GM19324 (cell line): Measurements from ENCODE around the gene DOCK1.

ENCODE experiments used
- ATAC-seq: cut with Tn5 transposase; IDR thresholded peaks from one replicate; pipeline ENCODE4 v1.9.1; 2021; ENCODE audit warnings: mild to moderate bottlenecking, moderate library complexity; ENCODE audit not compliant: unreplicated experiment, low FRiP score

The DOCK1 gene

DNA sequence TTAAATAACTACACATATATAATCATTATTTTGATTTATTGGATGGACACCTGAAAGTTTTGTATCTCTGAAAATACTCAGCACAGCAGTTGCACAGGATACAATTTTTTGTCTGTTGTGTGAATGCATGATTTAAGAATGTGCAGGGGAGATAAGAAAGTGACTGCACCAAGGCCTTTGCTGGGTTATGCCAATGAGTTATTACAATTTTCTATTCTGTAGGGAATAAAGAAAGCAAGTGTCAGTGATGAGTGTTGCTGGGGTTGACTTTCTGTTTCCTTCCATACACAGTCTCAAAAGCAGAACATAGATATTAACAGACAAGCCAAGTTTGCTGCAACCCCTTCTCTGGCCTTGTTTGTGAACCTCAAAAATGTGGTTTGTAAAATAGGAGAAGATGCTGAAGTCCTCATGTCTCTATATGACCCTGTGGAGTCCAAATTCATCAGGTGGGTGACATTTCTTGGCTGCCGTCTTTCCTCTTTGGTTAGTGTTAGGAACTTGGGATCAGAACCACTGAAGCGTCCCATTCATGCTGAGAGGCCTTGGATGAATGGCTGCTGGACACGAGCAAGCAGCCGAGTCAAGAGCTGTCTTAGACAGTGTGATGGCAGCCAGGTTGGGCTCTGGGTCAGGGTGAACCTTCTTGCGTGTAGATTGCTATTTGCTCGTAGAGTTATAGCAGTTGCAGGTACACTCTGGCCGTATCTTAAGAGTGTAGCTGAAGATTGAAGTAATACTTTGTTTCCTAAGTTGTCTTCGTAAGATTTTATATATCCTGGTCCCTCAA lies 92.8 kb downstream of the DOCK1 start:
- no peak for ATAC-seq

DNA sequence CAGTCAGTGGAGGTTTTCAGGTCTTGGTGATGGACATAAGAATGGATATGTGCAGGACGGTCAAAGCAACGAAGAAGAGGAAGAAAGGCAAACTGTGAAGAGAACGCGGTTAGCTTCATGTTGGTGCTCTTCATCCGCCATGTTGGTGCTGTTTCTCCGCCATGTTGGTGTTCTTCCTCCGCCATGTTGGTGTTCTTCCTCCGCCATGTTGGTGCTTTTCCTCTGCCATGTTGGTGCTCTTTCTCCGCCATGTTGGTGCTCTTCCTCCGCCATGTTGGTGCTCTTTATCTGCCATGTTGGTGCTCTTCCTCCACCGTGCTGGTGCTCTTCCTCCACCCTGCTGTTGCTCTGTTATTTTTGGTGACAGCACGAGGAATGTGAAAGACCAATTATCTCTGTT lies 95.4 kb downstream of the DOCK1 start:
- ATAC-seq: no peak

DNA sequence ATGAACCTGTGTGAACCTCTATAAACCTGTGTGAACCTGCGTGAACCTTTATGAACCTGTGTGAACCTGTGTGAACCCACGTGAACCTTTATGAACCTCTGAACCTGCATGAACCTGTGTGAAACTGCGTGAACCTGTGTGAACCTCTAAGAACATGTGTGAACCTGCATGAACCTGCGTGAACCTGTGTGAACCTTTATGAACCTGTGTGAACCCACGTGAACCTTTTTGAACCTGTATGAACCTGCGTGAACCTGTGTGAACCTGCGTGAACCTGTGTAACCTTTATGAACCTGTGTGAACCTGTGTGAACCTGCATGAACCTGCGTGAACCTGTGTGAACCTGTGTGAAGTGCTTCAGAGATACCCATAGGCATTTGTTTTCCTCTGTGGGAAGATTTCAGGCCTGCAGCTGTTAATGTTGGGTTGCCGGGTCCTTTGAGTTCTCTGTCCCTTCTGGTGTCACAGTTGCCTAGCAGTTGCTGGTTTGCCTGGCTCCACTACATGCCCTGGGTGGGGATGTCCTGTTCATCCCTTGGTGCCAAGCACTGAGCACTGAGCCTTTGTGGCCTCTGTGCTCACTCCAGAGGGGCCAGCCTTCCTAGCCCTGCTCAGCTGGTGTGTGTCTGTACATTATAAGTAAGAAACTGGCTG lies 97.9 kb downstream of the DOCK1 start:
- ATAC-seq: no peak

DNA sequence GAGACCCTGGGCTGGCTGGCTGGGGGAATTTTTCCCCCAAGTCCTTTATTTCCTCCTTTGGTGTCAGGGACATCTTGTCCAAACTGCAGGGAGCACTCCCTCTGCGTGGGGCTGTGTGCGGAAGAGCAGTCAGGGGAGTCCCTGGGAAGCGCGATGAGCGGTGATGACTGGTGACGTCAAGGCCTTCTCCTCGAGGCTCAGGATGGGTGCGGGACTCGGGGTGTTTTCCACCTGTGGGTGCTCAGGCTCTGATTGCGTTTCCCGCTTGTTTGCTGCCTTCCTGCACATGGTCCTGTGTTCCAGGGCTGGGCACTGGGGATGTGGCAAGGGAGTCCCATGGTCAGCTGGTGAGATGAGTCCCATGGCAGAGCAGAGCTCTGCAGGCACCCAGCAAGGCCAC lies 101.2 kb downstream of the DOCK1 start:
- ATAC-seq: no peak

DNA sequence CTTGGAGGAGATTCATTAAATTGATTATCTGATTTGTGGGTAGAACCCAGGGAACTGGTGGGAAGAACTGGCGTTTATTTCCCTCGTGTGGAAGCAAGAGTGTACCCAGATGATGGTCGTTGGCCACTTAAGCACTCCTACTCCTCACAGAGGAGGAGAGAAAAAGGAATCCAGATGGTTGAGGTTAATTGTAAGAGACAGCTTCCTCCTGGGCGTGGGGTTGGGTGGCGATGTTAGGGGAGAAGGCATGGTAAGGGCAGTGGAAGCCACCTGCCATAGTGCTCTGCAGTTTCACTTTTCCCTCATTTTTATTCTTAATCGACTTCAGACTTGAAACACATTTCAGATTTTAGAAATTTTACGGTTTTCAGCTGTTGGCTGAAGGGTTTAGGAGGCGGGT lies 104.1 kb downstream of the DOCK1 start:
- ATAC-seq: no peak

DNA sequence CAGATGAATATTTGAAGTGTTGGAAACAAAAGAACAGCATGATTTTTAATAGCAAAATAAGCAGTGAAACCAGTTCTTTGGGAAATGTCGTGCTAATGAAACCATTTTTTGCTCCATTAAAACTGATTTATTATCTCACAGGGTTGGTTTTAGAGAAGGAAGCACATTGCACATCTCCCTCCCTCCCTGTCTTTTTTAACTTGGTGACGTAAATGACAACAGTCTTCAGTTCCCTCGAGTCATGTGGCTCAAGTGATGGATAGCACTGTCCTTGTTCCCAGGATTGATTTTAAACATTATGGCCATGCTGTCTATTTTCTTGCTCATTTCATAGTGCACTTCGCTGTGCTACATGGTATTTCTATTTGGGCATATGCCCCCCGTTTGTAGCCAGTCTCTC lies 105.9 kb downstream of the DOCK1 start:
- no peak for ATAC-seq

DNA sequence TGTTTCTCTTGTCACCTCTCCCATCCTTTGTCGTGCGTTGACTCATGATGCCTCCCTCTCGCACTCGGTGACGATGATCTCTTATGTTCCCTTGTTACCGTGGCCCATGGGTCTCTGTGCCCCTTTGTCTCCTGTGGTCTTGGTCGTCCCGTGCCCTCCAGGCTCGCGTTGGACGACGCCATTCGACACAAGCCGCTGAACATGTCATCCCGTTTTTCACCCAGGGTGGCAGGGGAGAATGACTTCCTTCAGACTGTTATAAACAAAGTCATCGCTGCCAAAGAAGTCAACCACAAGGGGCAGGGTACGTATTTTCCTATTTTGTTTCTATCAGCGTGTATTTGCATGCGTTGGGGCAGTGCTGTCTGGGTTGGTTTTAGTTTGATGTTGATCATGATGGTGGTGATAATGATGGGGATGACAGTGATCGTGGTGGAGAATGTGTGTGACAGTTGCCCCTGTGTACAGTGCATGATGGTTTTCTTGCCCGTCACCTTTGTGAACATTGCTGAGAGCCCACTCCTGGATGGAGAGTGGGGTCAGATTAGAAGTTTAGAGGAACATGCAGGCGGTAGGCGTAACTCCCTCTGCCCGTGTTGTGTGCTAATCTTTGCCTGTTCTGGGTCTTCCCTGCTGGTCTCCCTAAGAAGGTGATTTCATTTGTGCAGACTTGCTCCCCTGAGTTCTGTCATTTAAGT lies 107.0 kb downstream of the DOCK1 start:
- ATAC-seq: no peak

DNA sequence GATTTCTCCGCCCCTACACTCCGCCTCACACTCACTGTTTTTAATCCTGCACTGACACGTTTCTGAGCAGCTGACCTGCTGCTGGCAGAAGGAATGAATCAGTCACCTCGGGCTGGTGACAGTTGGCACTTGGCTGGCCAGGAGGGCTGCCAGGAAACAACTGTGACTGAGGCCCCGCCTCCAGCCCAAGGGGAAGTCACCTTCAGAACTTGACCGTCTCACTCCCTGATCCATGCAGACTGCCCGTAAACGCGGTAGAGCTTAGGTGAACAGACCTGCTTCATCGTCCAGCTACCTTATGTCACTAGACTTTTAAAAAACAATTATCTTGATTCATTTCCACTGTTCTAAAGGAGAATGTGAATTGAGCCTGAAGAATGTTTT lies 107.5 kb downstream of the DOCK1 start:
- ATAC-seq: no peak

DNA sequence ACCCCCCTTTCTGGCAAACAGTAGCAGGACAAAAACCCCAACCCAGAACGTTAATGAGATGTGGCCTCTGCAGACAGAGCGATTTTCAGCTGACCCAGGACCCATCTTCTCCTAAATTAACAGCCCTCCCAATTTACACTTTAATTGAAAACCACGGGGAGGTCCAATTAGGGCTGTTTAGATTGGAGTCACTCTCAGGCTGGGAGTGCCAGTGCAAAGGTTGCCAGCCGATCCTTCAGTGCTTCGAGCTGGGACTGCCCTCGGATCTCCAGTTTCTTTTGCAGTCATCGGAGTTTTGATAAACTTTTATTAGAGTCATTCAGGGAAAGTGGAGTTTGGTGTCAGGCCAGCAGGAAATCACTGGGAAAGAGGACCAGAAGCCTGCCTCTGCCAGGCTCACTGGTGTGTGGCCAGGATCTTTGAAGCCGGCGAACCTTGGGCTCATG lies 108.0 kb downstream of the DOCK1 start:
- no peak for ATAC-seq

DNA sequence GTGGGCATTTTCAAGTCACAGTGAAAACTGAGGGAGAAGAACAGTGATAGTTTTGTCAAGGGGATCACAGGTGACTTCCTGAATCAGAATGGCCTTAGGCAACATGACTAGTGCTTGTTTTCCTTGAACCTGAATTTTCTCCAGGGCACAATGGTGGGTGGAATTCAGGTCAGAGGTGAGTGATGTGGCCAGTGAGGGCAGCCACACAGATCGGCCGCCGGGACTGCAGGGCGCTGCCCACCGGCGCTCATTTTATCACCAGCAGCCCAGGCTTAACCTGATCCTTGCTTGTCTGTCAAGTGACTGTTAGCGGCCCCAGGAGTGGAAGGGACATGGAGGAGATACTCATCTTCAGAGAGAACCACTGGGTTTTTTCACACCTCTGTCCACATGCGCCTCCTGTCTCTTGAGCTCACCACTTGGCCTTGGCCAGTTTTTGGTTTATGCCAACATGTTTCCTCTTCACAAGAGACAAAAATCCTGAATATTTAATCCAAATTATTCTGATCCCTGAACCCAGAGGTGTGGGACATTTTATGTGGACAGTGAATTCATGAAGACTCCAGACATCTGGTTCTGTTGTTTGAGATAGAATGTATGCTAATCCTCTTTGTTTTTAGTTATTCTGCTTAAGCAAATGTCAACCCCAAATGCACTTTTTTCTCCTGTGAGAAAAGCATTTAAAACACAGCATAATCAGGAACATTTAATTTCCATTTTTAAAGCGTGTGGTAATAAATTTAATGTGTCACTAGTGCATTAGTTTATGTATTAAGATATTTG lies 108.7 kb downstream of the DOCK1 start:
- no peak for ATAC-seq

DNA sequence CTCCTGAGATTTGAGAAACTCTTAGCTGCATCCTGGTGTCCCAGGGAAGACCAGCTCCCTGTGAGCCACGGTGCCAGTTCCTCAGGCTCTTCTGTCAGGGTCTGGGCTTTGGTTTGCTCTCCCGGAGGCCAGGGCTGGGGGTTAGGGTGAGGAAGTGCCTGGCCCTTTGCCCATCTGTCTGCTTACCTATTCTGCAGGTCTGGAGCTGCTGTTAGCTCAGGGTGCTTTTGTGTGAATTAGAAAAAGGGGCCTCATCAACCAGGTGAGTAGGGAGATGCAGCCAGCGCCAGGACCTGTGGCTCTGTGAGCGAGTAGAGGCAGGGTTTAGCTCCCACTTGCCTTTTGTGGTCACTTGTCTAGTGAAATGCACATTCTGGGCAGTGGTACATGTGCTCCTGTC lies 109.4 kb downstream of the DOCK1 start:
- no peak for ATAC-seq

DNA sequence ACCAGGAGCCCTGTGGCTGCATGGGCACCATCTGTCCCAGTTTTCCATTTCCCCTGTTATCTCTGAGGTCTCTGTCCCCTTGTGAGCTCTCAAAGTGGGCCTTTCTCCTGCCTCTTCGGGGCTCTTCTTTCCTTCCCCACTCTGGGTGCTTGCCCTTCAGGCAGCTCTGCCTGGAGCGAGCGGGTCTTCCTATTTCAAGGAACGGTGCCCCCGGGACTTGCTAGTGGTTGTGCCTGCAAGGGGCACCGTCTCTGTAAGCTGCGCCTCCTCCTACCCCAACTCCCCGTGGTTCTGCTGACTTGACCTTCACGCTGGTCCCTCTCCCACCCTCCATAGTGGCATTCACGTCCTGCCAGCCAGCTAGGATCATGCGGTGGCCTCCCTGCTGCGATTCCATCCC lies 110.1 kb downstream of the DOCK1 start:
- ATAC-seq: no peak

DNA sequence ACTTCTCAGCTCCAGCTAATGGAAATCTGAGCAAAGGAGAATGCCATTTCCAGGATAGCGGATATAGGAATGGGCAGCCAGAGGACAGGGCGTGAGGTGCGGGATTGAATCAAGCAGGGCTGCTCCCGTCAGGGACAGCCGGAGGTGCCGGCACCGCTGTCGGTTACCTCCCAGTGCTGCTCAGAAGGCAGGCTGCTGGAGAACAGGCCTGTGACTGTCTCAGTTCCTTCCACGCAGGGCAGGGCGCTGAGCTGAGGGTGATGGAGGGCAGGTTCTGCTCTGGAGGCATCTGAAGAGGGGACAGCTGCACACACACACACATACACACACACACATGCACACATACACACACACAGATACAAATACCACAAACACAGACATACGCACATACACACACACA lies 111.1 kb downstream of the DOCK1 start:
- ATAC-seq: no peak

DNA sequence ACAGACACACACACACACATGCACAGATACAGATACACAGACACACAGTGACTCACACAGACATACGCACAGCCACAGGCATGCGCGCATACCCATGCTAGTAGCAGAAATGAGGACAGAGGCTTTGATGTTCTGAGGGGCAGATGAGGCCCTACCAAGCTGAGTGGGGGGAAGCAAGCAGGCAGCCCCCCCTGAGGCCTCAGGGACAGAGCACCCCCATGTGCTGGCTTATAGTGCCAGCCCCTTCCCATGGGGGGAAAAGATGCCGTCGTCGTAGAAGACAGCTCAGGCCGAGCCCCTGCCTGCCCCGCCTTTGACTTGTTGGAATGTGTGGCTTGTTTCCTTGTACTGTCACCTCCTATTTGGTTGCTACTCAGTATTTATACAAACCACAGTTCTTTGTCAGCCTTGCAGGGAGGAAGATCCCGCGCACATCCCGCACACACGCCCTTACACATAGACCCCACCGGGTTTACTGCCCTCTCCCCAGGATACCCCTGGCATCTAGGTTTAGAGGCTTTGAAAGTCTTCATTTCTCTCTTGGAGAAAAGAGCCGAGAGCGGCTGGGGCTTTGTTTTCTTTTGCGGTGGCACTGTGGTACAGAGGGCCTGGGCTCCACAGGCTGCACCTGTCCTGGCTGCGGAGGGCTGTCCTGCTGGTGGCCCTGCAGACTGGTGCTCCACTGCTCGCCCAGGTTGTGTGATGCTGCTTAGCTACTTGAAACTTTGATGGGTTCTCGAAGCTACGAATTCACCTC lies 112.5 kb downstream of the DOCK1 start:
- ATAC-seq: no peak

DNA sequence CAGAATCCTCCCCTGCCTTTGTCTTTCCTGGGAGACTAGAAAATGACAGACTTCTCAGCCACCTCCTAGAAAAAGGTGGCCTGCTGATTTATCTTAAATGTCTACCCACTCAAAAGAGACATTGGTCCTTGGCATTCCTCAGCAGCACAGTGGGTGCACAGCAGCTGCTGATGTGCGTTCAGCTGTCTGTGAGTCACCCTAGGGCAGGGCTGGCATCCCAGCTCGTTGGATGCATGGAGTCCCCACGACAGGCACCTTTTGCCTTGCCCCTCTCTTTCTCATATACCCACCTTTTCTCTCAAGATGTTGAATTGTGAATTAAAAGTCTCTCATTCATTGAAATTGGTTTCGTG lies 113.0 kb downstream of the DOCK1 start:
- no peak for ATAC-seq

DNA sequence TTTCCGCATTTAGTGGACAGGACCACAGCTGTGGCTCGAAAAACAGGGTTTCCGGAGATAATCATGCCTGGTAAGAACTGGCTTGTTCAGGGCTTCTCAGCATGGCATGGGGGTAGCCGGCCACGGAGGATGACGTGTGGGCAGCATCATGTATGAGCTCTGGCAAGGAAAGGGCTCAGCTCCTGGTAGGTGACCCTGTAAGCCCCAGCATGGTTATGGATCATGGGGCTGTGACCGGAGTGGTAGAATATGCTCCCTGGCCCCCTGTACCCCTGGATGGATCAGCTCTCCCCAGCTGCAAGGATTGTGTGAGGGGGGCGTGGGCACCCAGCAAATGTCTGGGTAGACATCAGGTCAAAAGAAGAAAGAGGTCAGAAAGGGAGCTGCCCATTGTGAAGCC lies 113.5 kb downstream of the DOCK1 start:
- ATAC-seq: no peak

DNA sequence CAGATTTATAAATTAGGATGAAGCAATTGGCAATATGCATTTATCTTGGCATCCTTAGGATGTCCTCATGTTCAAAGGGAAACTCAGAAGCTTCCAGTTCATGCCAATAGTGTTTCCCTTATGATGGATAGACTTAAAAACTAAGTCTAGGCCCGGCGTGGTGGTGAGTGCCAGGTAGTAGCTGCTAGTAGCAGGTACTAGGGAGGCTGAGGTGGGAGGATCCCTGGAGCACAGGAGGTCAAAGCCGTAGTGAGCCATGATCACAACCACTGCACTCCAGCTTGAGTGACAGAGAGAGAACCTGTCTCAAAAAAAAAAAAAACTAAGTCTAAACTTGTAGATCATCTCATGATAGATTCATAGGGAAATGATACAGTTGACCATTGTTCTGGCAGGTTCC lies 115.0 kb downstream of the DOCK1 start:
- no peak for ATAC-seq

DNA sequence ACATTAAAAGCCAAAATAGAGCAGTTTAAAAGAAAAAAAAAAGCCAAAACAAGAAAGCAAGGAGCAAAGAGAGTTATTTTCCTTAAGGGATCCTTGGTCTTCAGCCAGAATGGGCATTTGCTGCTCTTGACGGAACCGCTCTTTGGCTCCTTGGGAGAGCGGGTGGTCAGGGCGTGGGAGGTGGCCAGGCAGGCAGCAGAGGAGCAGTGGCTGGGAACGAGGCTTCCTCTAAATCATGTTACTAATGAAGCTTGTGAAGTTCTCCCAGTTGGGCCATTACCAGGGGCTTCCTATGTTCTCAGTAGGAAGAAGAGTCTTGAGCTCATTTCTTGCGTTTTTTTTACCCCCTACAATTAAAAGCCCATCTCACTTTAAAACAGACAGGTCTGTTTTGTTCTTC lies 116.6 kb downstream of the DOCK1 start:
- ATAC-seq: no peak

DNA sequence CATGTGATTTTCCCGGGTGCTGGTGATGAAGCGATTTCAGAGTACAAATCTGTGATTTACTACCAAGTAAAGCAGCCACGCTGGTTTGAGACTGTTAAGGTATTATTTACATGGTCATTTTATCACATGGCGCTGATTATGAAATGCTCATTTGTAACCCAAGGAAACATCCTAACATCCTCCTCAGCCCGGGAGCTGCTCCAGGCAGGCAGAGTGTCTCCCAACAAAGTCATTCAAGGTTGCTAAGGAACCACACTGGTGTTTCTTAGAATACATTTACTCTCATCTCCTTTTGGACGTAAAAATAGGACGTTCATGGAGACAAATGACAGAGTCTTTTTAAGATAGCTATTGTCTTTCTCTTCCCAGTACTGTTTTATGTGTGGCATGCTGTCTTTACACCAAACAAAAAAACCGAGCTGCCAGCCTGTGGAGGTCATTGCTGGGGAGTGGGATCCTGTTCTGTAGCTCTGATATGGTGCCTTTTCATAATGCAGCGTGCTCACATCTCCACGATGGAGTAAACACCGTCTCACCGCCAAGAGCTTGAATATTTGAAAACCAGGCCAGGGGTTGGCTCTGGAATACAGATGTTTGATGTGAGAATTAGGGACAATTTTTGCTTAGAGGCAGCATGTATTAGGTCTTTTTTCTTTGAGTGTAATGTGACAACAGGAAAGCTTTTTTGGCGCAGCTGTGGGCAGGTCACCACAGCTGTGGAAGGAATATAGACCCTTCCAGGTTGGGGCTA lies 119.6 kb downstream of the DOCK1 start:
- ATAC-seq: no peak

DNA sequence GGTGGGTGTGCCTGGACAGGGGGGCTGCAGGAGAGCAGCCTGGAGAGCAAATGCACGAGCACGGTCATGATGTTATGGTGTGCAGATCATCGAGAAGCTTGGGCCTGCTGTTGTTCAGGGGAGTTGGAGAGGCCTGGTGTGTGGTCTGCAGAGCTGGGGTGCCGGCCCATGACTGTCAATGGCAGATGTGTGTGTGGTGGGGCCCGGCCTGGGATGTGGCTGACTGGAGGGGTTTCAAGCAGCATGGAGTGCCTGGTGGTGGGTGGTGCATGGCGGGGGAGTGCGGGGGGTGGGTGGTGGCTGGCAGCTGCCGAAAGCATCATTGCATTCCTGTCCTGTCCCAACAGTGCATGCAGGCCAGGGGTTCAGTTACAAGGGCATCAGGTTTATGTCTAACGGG lies 122.6 kb downstream of the DOCK1 start:
- ATAC-seq: no peak
